OCI-LY7 (cell line): ENCODE measurements around the gene MRPS27. TPM values are rescaled to one million over a fixed set of nuclear protein-coding genes. Genes with fewer than 3 reads are reported as not detected.

Source experiments
- BruUV-seq: library from RNA; stranded (reverse); fragments of 400-500 nt; replicated peaks from 2 replicates; lab custom pipeline; 2021; lab: Mats Ljungman, UMichigan
- CTCF ChIA-PET: fragments of 300-600 bp; sonication (Branson Sonifier 250); formaldehyde crosslinking; loops from one replicate; lab custom pipeline; 2022; ENCODE audit warnings: antibody characterized with exemption; ENCODE audit not compliant: unreplicated experiment; lab: Charles Lee
- POLR2A ChIA-PET: fragments of 300-600 bp; sonication (Branson Sonifier 250); formaldehyde crosslinking; loops from one replicate; lab custom pipeline; 2022; ENCODE audit warnings: antibody characterized with exemption; lab: Charles Lee
- DNase-seq: peaks from one replicate; pipeline ENCODE4 v3.0.0-alpha.2; 2015; ENCODE audit warnings: low spot score
- H2AFZ ChIP-seq: fragments of 200-600 bp; sonication (generic), shearing (Covaris generic); 2 replicates; pipeline ENCODE4 v1.6.1; 2014; ENCODE audit warnings: mild to moderate bottlenecking, antibody characterized with exemption, low read length, moderate library complexity
- H3K27ac ChIP-seq: fragments of 200-600 bp; sonication (generic); 2 replicates; pipeline ENCODE4 v1.5.1; 2014; ENCODE audit warnings: mixed run types, low read depth, mild to moderate bottlenecking, moderate library complexity, low read length, inconsistent platforms; ENCODE audit not compliant: poor library complexity, severe bottlenecking
- H3K36me3 ChIP-seq: fragments of 200-600 bp; sonication (generic); 2 replicates; pipeline ENCODE4 v1.6.1; 2014; ENCODE audit warnings: mild to moderate bottlenecking, antibody characterized with exemption, low read length, moderate library complexity, mixed read lengths; ENCODE audit not compliant: insufficient read depth
- H3K4me1 ChIP-seq: fragments of 200-600 bp; sonication (generic); 2 replicates; pipeline ENCODE4 v1.5.1; 2014; ENCODE audit warnings: mild to moderate bottlenecking, low read length; ENCODE audit not compliant: insufficient read depth, poor library complexity, severe bottlenecking
- H3K4me2 ChIP-seq: fragments of 200-600 bp; sonication (generic); 2 replicates; pipeline ENCODE4 v1.6.1; 2014; ENCODE audit warnings: mild to moderate bottlenecking, low read length
- H3K4me3 ChIP-seq: fragments of 200-600 bp; sonication (generic); 2 replicates; pipeline ENCODE4 v1.5.1; 2014; ENCODE audit warnings: mild to moderate bottlenecking, low read depth, low read length; ENCODE audit not compliant: poor library complexity, severe bottlenecking
- H3K79me2 ChIP-seq: fragments of 200-600 bp; sonication (generic); 2 replicates; pipeline ENCODE4 v1.6.1; 2016; ENCODE audit warnings: low read depth, mild to moderate bottlenecking, low read length, moderate library complexity, mixed read lengths; ENCODE audit not compliant: insufficient read depth
- H3K9me2 ChIP-seq: fragments of 200-600 bp; sonication (generic); 2 replicates; pipeline ENCODE4 v1.6.1; 2016; ENCODE audit warnings: mild to moderate bottlenecking, low read length, mixed read lengths; ENCODE audit not compliant: insufficient read depth
- H3K9me3 ChIP-seq: fragments of 200-600 bp; sonication (generic); 2 replicates; pipeline ENCODE4 v1.6.1; 2014; ENCODE audit warnings: mild to moderate bottlenecking, mixed run types, low read length, mixed read lengths
- H4K20me1 ChIP-seq: fragments of 200-600 bp; sonication (generic); 2 replicates; pipeline ENCODE4 v1.6.1; 2014; ENCODE audit warnings: mild to moderate bottlenecking, antibody characterized with exemption, low read length, moderate library complexity, mixed read lengths; ENCODE audit not compliant: insufficient read depth
- CTCF ChIP-seq: fragments of 200-600 bp; sonication (generic); conservative IDR thresholded peaks from 2 replicates; pipeline ENCODE4 v1.5.1; 2014; ENCODE audit warnings: mild to moderate bottlenecking, antibody characterized with exemption, low read length, moderate library complexity, mixed read lengths
- EZH2phosphoT487 ChIP-seq: fragments of 200-600 bp; sonication (generic); IDR thresholded peaks from 2 replicates; pipeline ENCODE4 v1.6.1; 2018; ENCODE audit warnings: low read depth, borderline replicate concordance, mild to moderate bottlenecking, mixed run types, antibody characterized with exemption, low read length, moderate library complexity, mixed read lengths
- intact Hi-C: fragments of 100-400 bp; cut with micrococcal nuclease; formaldehyde crosslinking; loops from one replicate; pipeline ENCODE4 v1.10.0; 2022; ENCODE audit not compliant: unreplicated experiment
- total RNA-seq, 2 experiments: library from RNA; depleted of rRNA in 1 of 2; stranded (reverse); fragments of >200 nt in 1 of 2; shearing (Covaris generic) in 1 of 2; gene quantifications; 2 replicates each; pipeline ENCODE4 v1.2.3, GENCODE V29; 2014 to 2022

MRPS27 gene
- total RNA-seq, 2 experiments from 2014 or later, result 62.6 to 70.9 TPM

GRCh38 chr5:72273547-72273946 lies 46.5 kb downstream of the MRPS27 start:
- Histone ChIP-seq H3K36me3 (peaks cover 68% of the 10 kb centered on the region), H3K27ac (no peak overlapping the region), H3K4me2 (no peak overlapping the region), H3K9me3 (no peaks in the 10 kb centered on the region), H2AFZ (no peak overlapping the region), H3K9me2 (no peaks in the 10 kb centered on the region), H3K79me2 (peaks cover 38% of the 10 kb centered on the region; the same call in 1 of the 2 replicates), H3K4me1 (no peaks in the 10 kb centered on the region), H4K20me1 (peaks cover 9% of the 10 kb centered on the region; the same call in 1 of the 2 replicates), H3K4me3 (no peak overlapping the region)
- ChIA-PET CTCF (interaction anchor here (1.1 kb wide), 1 partner anchor 8 kb away, joined by 3 read pairs; no protein-coding TSS in a partner anchor), POLR2A (interaction anchor here (0.6 kb wide), 1 partner anchor 22 kb away, joined by 3 read pairs; no protein-coding TSS in a partner anchor)
- intact Hi-C loops, result no loop called here
- BruUV-seq, result no TSS peak
- DNase-seq, result no peak
- TF ChIP-seq CTCF (no peak), EZH2phosphoT487 (no peak)

- H3K9me2 ChIP-seq, result no peaks in the 10 kb centered on the region
- peaks cover 9% of the 10 kb centered on the region; the same call in 1 of the 2 replicates for H4K20me1 ChIP-seq
- POLR2A ChIA-PET, result no interaction called here
- no peak overlapping the region for H3K4me3 ChIP-seq
- peaks cover 70% of the 10 kb centered on the region for H3K36me3 ChIP-seq
- TF ChIP-seq EZH2phosphoT487 (no peak), CTCF (no peak)
- no peaks in the 10 kb centered on the region for H3K4me1 ChIP-seq
- CTCF ChIA-PET, result interaction anchor here (1.1 kb wide), 1 partner anchor 10 kb away, joined by 3 read pairs; no protein-coding TSS in a partner anchor
- H3K9me3 ChIP-seq, result no peaks in the 10 kb centered on the region
- no peak for DNase-seq
- no peak overlapping the region for H3K4me2 ChIP-seq
- BruUV-seq, result no TSS peak
- H2AFZ ChIP-seq, result no peak overlapping the region
- H3K27ac ChIP-seq, result no peak overlapping the region
- H3K79me2 ChIP-seq, result peaks cover 38% of the 10 kb centered on the region; the same call in 1 of the 2 replicates
- intact Hi-C loops, result no loop called here
Measured at GRCh38 chr5:72272398-72272797, 47.6 kb downstream of the MRPS27 start.

GRCh38 chr5:72271702-72272101 lies 48.3 kb downstream of the MRPS27 start:
- ChIA-PET CTCF (no interaction called here), POLR2A (no interaction called here)
- H3K36me3 ChIP-seq, result peaks cover 75% of the 10 kb centered on the region
- intact Hi-C loops, result no loop called here
- BruUV-seq, result no TSS peak
- no peaks in the 10 kb centered on the region for H3K9me2 ChIP-seq
- no peak overlapping the region for H3K4me2 ChIP-seq
- H2AFZ ChIP-seq, result no peak overlapping the region
- TF ChIP-seq EZH2phosphoT487 (no peak), CTCF (no peak)
- peaks cover 9% of the 10 kb centered on the region; the same call in 1 of the 2 replicates for H4K20me1 ChIP-seq
- no peaks in the 10 kb centered on the region for H3K4me1 ChIP-seq
- no peaks in the 10 kb centered on the region for H3K9me3 ChIP-seq
- DNase-seq, result no peak
- H3K79me2 ChIP-seq, result peaks cover 38% of the 10 kb centered on the region; the same call in 1 of the 2 replicates
- H3K27ac ChIP-seq, result no peak overlapping the region
- H3K4me3 ChIP-seq, result no peak overlapping the region
